Activated CD4-positive, alpha-beta T cell treated with anti-CD3 and anti-CD28 coated beads for 48 hours (primary cell): Measurements from ENCODE around the gene SMNDC1.
"Not testable (repeated sequence)": the region's sequence is repeated elsewhere in the genome, so short reads cannot be mapped to it uniquely, and the experiment has no call there.

ENCODE experiments used
- DNase-seq: peaks from one replicate; pipeline ENCODE4 v3.0.0-alpha.2; 2020

SMNDC1 gene

GRCh38 chr10:110278562-110279406 lies 25.9 kb downstream of the SMNDC1 start:
- no peak for DNase-seq

GRCh38 chr10:110277591-110277990 lies 27.1 kb downstream of the SMNDC1 start:
- no peak for DNase-seq

- DNase-seq: no peak
Measured at GRCh38 chr10:110276603-110277002, 28.1 kb downstream of the SMNDC1 start.

- no peak for DNase-seq
Measured at GRCh38 chr10:110275128-110275729, 29.5 kb downstream of the SMNDC1 start.

- DNase-seq: no peak
Measured at GRCh38 chr10:110274647-110275046, 30.1 kb downstream of the SMNDC1 start.

GRCh38 chr10:110274072-110274627 lies 30.6 kb downstream of the SMNDC1 start:
- DNase-seq: no peak

GRCh38 chr10:110273474-110273873 lies 31.2 kb downstream of the SMNDC1 start:
- DNase-seq: peak; percentile 46

GRCh38 chr10:110272995-110273394 lies 31.7 kb downstream of the SMNDC1 start:
- DNase-seq: not testable (repeated sequence)

GRCh38 chr10:110269374-110270318 lies 35.1 kb downstream of the SMNDC1 start:
- DNase-seq: peak; percentile 24

- DNase-seq: no peak
Measured at GRCh38 chr10:110268971-110269370, 35.7 kb downstream of the SMNDC1 start.

GRCh38 chr10:110268442-110268841 lies 36.3 kb downstream of the SMNDC1 start:
- DNase-seq: no peak

GRCh38 chr10:110267276-110267675 lies 37.4 kb downstream of the SMNDC1 start:
- no peak for DNase-seq

- DNase-seq: no peak
Measured at GRCh38 chr10:110265573-110266193, 39.0 kb downstream of the SMNDC1 start.

GRCh38 chr10:110263164-110263563 lies 41.6 kb downstream of the SMNDC1 start:
- no peak for DNase-seq

- no peak for DNase-seq
Measured at GRCh38 chr10:110260746-110261477, 43.8 kb downstream of the SMNDC1 start.

GRCh38 chr10:110259317-110259716 lies 45.4 kb downstream of the SMNDC1 start:
- DNase-seq: no peak

- no peak for DNase-seq
Measured at GRCh38 chr10:110258542-110258941, 46.2 kb downstream of the SMNDC1 start.

- DNase-seq: no peak
Measured at GRCh38 chr10:110254467-110254866, 50.3 kb downstream of the SMNDC1 start.

- DNase-seq: no peak
Measured at GRCh38 chr10:110252151-110252550, 52.6 kb downstream of the SMNDC1 start.

GRCh38 chr10:110251392-110251791 lies 53.3 kb downstream of the SMNDC1 start:
- DNase-seq: not testable (repeated sequence)

- DNase-seq: peak; percentile 23
Measured at GRCh38 chr10:110249489-110249888, 55.2 kb downstream of the SMNDC1 start.

- DNase-seq: not testable (repeated sequence)
Measured at GRCh38 chr10:110247833-110248232, 56.9 kb downstream of the SMNDC1 start.
